Fibroblast of upper back skin (primary cell): ENCODE measurements around the gene MYH15.

Source experiments
- DNase-seq: peaks from one replicate; pipeline ENCODE4 v3.0.0-alpha.2; 2013

Gene MYH15

GRCh38 chr3:108509263-108509662 is 1.1 kb downstream of the MYH15 start:
- no peak for DNase-seq

- no peak for DNase-seq
Measured at GRCh38 chr3:108507902-108508301, 2.5 kb downstream of the MYH15 start.

- DNase-seq = no peak
Measured at GRCh38 chr3:108505811-108506210, 4.6 kb downstream of the MYH15 start.

- no peak for DNase-seq
Measured at GRCh38 chr3:108503722-108504121, 6.7 kb downstream of the MYH15 start.

- DNase-seq = no peak
Measured at GRCh38 chr3:108501535-108501934, 8.9 kb downstream of the MYH15 start.

GRCh38 chr3:108500728-108501127 is 9.7 kb downstream of the MYH15 start:
- DNase-seq = peak; percentile 19

GRCh38 chr3:108497271-108497670 is 13.1 kb downstream of the MYH15 start:
- DNase-seq = no peak

- DNase-seq = peak; percentile 59
Measured at GRCh38 chr3:108495717-108496116, 14.7 kb downstream of the MYH15 start.

- DNase-seq = no peak
Measured at GRCh38 chr3:108494906-108495531, 15.4 kb downstream of the MYH15 start.

- no peak for DNase-seq
Measured at GRCh38 chr3:108493862-108494261, 16.5 kb downstream of the MYH15 start.

GRCh38 chr3:108491456-108491855 is 18.9 kb downstream of the MYH15 start:
- no peak for DNase-seq

- DNase-seq = peak; percentile 50
Measured at GRCh38 chr3:108489776-108490175, 20.6 kb downstream of the MYH15 start.

- peak; percentile 82 for DNase-seq
Measured at GRCh38 chr3:108488631-108489030, 21.8 kb downstream of the MYH15 start.

- DNase-seq = no peak
Measured at GRCh38 chr3:108487439-108487838, 23.0 kb downstream of the MYH15 start.

GRCh38 chr3:108486941-108487340 is 23.5 kb downstream of the MYH15 start:
- DNase-seq = peak; percentile 63

- DNase-seq = no peak
Measured at GRCh38 chr3:108486338-108486737, 24.1 kb downstream of the MYH15 start.

- no peak for DNase-seq
Measured at GRCh38 chr3:108485146-108485545, 25.2 kb downstream of the MYH15 start.

GRCh38 chr3:108479224-108479623 is 31.2 kb downstream of the MYH15 start:
- DNase-seq = no peak

- peak; percentile 72 for DNase-seq
Measured at GRCh38 chr3:108477511-108478147, 32.8 kb downstream of the MYH15 start.

GRCh38 chr3:108475220-108475782 is 35.1 kb downstream of the MYH15 start:
- DNase-seq = no peak

- DNase-seq = peak; percentile 87
Measured at GRCh38 chr3:108474581-108474980, 35.8 kb downstream of the MYH15 start.

- DNase-seq = no peak
Measured at GRCh38 chr3:108473711-108474110, 36.7 kb downstream of the MYH15 start.

- peak; percentile 94 for DNase-seq
Measured at GRCh38 chr3:108472001-108472591, 38.3 kb downstream of the MYH15 start.

GRCh38 chr3:108471426-108471825 is 39.0 kb downstream of the MYH15 start:
- DNase-seq = no peak
